Keratinocyte (primary cell): Measurements from ENCODE around the gene CLCN7. TPM values are rescaled to one million over a fixed set of nuclear protein-coding genes. Genes with fewer than 3 reads are reported as not detected.

Experiments
- DNase-seq: peaks from one replicate; pipeline ENCODE4 v3.0.0-alpha.2; 2011; ENCODE audit warnings: low read depth, missing footprints, low spot score
- FAIRE-seq: peaks from 2 replicates; lab custom pipeline; 2011; peaks lifted over from hg19 to GRCh38; lab: Jason Lieb, UNC
- H2AFZ ChIP-seq: 2 replicates; pipeline ENCODE4 v1.6.0; 2012; ENCODE audit warnings: low read length, control low read depth, inconsistent platforms; ENCODE audit not compliant: control insufficient read depth
- H3K27ac ChIP-seq: 2 replicates; pipeline ENCODE4 v1.5.1; 2011; ENCODE audit warnings: low read length; ENCODE audit not compliant: control insufficient read depth, insufficient read depth
- H3K27me3 ChIP-seq: 3 replicates; pipeline ENCODE4 v1.6.0; 2011; ENCODE audit warnings: low read length; ENCODE audit not compliant: control insufficient read depth, insufficient read depth; ENCODE audit errors: extremely low read depth
- H3K36me3 ChIP-seq, 2 experiments: 2 replicates in 1 of 2; 3 replicates in 1 of 2; pipeline ENCODE4 v1.5.1; 2011; ENCODE audit warnings: low read length in 2 of 2, mild to moderate bottlenecking in 1 of 2; ENCODE audit not compliant: control insufficient read depth in 2 of 2, insufficient read depth in 2 of 2; ENCODE audit errors: extremely low read depth in 1 of 2
- H3K4me1 ChIP-seq: 3 replicates; pipeline ENCODE4 v1.5.1; 2011; ENCODE audit warnings: low read length; ENCODE audit not compliant: control insufficient read depth, insufficient read depth; ENCODE audit errors: extremely low read depth
- H3K4me2 ChIP-seq: 3 replicates; pipeline ENCODE4 v1.6.0; 2011; ENCODE audit warnings: low read depth, low read length; ENCODE audit not compliant: control insufficient read depth, insufficient read depth; ENCODE audit errors: extremely low read depth
- H3K4me3 ChIP-seq, 3 experiments: fragments of 200-600 bp in 1 of 3; sonication (generic) in 1 of 3; 2 replicates in 2 of 3; 3 replicates in 1 of 3; pipeline ENCODE4 v1.5.1; 2011 to 2016; ENCODE audit warnings: low read length in 3 of 3, mild to moderate bottlenecking in 3 of 3, control low read depth in 2 of 3, inconsistent platforms in 1 of 3, low read depth in 1 of 3, mixed read lengths in 1 of 3, mixed run types in 1 of 3, moderate library complexity in 1 of 3; ENCODE audit not compliant: control insufficient read depth in 2 of 3, insufficient read depth in 2 of 3; ENCODE audit errors: extremely low read depth in 1 of 3
- H3K79me2 ChIP-seq: 2 replicates; pipeline ENCODE4 v1.6.0; 2012; ENCODE audit warnings: low read length; ENCODE audit not compliant: control insufficient read depth, insufficient read depth
- H3K9ac ChIP-seq: 3 replicates; pipeline ENCODE4 v1.6.0; 2011; ENCODE audit warnings: low read length; ENCODE audit not compliant: control insufficient read depth, insufficient read depth; ENCODE audit errors: extremely low read depth
- H3K9me1 ChIP-seq: 3 replicates; pipeline ENCODE4 v1.6.0; 2011; ENCODE audit warnings: low read length; ENCODE audit not compliant: control insufficient read depth, insufficient read depth; ENCODE audit errors: extremely low read depth
- H3K9me3 ChIP-seq: 2 replicates; pipeline ENCODE4 v1.5.1; 2012; ENCODE audit warnings: low read depth, low read length; ENCODE audit not compliant: control insufficient read depth
- H4K20me1 ChIP-seq: 3 replicates; pipeline ENCODE4 v1.6.0; 2011; ENCODE audit warnings: low read length; ENCODE audit not compliant: control insufficient read depth, insufficient read depth; ENCODE audit errors: extremely low read depth
- CTCF ChIP-seq, 3 experiments: IDR thresholded peaks in 1 of 3; conservative IDR thresholded peaks in 1 of 3; optimal IDR thresholded peaks in 1 of 3; 2 replicates in 2 of 3; 3 replicates in 1 of 3; pipeline versions ENCODE3 to v1.5.1; 2011; ENCODE audit warnings: low read length in 3 of 3, mild to moderate bottlenecking in 3 of 3, moderate library complexity in 2 of 3, control low read depth in 1 of 3, inconsistent platforms in 1 of 3; ENCODE audit not compliant: insufficient read depth in 2 of 3; ENCODE audit errors: extremely low read depth in 1 of 3
- EZH2 ChIP-seq: IDR thresholded peaks from one replicate; pipeline ENCODE4 v1.6.1; 2012; ENCODE audit warnings: inconsistent platforms, mild to moderate bottlenecking, low read length, moderate library complexity
- dilution Hi-C: fragments of 300-500 bp; cut with MboI; formaldehyde crosslinking; loops from one replicate; pipeline ENCODE4 v1.7.0; 2020; ENCODE audit warnings: low sequenced_read_pairs; ENCODE audit not compliant: extremely low pct_ligation_motif_present
- polyA plus RNA-seq, 5 experiments: library from polyadenylated mRNA; depleted of rRNA in 3 of 5; stranded (reverse) in 3 of 5; stranded (forward) in 1 of 5; unstranded in 1 of 5; fragments of >200 nt; gene quantifications; 1 replicate in 1 of 5; 2 replicates in 3 of 5; 3 replicates in 1 of 5; pipeline versions ENCODE4 v1.2.1 to v1.2.3, GENCODE V29; 2011 to 2012; ENCODE audit warnings: missing spikeins in 2 of 5, low read depth in 1 of 5, low replicate concordance in 1 of 5

CLCN7 gene
- polyA plus RNA-seq, 1 donor (not counting 4 experiments of a cell fraction or from before 2014, with no cell fraction given): 13.3 TPM

GRCh38 chr16:1429012-1429411, 45.8 kb downstream of the CLCN7 start:
- Histone ChIP-seq H3K4me2 (no peak overlapping the region), H3K9me1 (no peaks in the 10 kb centered on the region)
- FAIRE-seq: no peak

GRCh38 chr16:1428511-1428910, 46.3 kb downstream of the CLCN7 start:
- Histone ChIP-seq H4K20me1 (no peaks in the 10 kb centered on the region), H3K4me3 (peak overlapping the region in 1 of 3 experiments; percentile 0), H3K4me1 (no peaks in the 10 kb centered on the region), H3K79me2 (no peaks in the 10 kb centered on the region), H3K4me2 (peak overlapping the region; percentile 5), H3K9ac (peak overlapping the region; percentile 22), H3K9me3 (no peaks in the 10 kb centered on the region), H3K9me1 (no peaks in the 10 kb centered on the region), H2AFZ (no peak overlapping the region), H3K27ac (no peak overlapping the region), H3K36me3 (no peaks in the 10 kb centered on the region), H3K27me3 (no peaks in the 10 kb centered on the region)
- FAIRE-seq: no peak
- DNase-seq: no peak
- dilution Hi-C loops: no loop called here
- TF ChIP-seq EZH2 (no peak), CTCF (optimal IDR thresholded peaks at IDR 0.05 in 1 of 3, IDR thresholded peaks at IDR 0.05 in 1 of 3, conservative IDR thresholded peaks at IDR 0.05 in 1 of 3; ENCODE audit: extremely low read depth in 1 of 3, insufficient read depth in 2 of 3, low read length in 3 of 3) (peak; percentile 25 to 67 (median 66))

More at GRCh38 chr16:1429012-1429411, 45.8 kb downstream of the CLCN7 start:
- no peaks in the 10 kb centered on the region for H3K27me3 ChIP-seq
- no peaks in the 10 kb centered on the region for H3K79me2 ChIP-seq
- no peak overlapping the region for H3K27ac ChIP-seq
- DNase-seq: no peak
- H3K9me3 ChIP-seq: no peaks in the 10 kb centered on the region
- H3K4me3 ChIP-seq: no peak overlapping the region
- H3K9ac ChIP-seq: no peak overlapping the region
- no peaks in the 10 kb centered on the region for H4K20me1 ChIP-seq
- H3K4me1 ChIP-seq: no peaks in the 10 kb centered on the region
- no peaks in the 10 kb centered on the region for H3K36me3 ChIP-seq
- dilution Hi-C loops: no loop called here
- no peak overlapping the region for H2AFZ ChIP-seq
- TF ChIP-seq EZH2 (no peak), CTCF (optimal IDR thresholded peaks at IDR 0.05 in 1 of 3, IDR thresholded peaks at IDR 0.05 in 1 of 3, conservative IDR thresholded peaks at IDR 0.05 in 1 of 3; ENCODE audit: extremely low read depth in 1 of 3, insufficient read depth in 2 of 3, low read length in 3 of 3) (no peak)
